H7 (cell line): ENCODE data around the gene TBK1. TPM values are rescaled to one million over a fixed set of nuclear protein-coding genes. Genes with fewer than 3 reads are reported as not detected.

Source experiments
- DNase-seq: peaks from one replicate; pipeline ENCODE4 v3.0.0; 2012
- H3K27me3 ChIP-seq: 2 replicates; pipeline ENCODE4 v1.6.0; 2011; ENCODE audit warnings: mild to moderate bottlenecking, low read length; ENCODE audit not compliant: control insufficient read depth, insufficient read depth
- H3K36me3 ChIP-seq: replicated peaks from 2 replicates; pipeline ENCODE4 v1.5.1; 2011; ENCODE audit warnings: low read length; ENCODE audit not compliant: control insufficient read depth, insufficient read depth
- H3K4me3 ChIP-seq: 2 replicates; pipeline ENCODE4 v1.5.1; 2011; ENCODE audit warnings: low read depth, mild to moderate bottlenecking, control low read depth, low read length, moderate library complexity; ENCODE audit not compliant: insufficient read depth
- total RNA-seq: library from RNA; depleted of rRNA; stranded (reverse); fragments of >200 nt; shearing (Covaris generic); gene quantifications from 2 replicates; pipeline ENCODE4 v1.2.3, GENCODE V29; 2014

TBK1 gene
- total RNA-seq, 1 experiment from 2014 or later: 17.7 TPM

GRCh38 chr12:64431791-64432190 is 20.1 kb upstream of the TBK1 start:
- Histone ChIP-seq H3K27me3 (no peaks in the 10 kb centered on the region), H3K36me3 (peaks cover 51% of the 10 kb centered on the region), H3K4me3 (no peak overlapping the region)
- DNase-seq: no peak

GRCh38 chr12:64433915-64434314 is 18.0 kb upstream of the TBK1 start:
- Histone ChIP-seq H3K4me3 (no peak overlapping the region), H3K36me3 (peaks cover 62% of the 10 kb centered on the region), H3K27me3 (no peaks in the 10 kb centered on the region)
- no peak for DNase-seq

DNA sequence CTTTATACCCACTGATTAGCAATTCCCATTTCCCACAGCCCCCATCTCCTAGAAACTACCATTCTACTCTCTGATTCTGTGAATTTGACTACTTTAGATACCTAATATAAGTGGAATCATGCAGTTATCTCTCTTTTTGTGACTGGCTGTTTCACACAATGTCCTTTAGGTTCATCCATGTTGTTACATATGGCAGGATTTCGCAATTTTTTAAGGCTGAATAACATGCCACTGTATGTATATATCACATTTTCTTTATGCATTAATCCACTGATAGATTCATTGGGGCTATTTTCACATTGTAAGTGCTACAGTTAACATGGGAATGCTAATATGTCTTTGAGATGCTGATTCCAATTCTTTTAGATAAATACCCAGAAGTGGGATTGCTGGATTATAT is 11.8 kb upstream of the TBK1 start:
- Histone ChIP-seq H3K36me3 (peaks cover 47% of the 10 kb centered on the region), H3K27me3 (no peaks in the 10 kb centered on the region), H3K4me3 (no peak overlapping the region)
- no peak for DNase-seq

DNA sequence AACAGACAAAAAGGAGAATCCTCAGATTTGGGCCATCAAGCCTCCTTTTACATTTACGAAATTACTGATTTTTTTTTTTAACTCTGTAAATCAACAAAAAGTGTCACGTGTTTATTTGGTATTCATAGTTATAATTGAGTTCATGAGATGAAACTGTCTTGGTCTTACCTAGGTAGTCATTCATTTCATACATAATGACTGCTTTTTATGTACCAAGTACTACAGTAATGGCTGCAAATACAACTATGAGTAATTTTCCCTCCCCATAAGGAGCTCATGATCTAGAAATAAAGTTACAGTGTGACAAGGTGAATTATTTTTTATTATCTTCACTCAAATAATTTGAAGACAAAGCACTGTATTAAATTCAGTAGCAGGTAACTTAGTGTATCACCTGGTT is 6.4 kb upstream of the TBK1 start:
- H3K36me3 ChIP-seq: peaks cover 29% of the 10 kb centered on the region
- H3K27me3 ChIP-seq: no peaks in the 10 kb centered on the region
- DNase-seq: no peak
- H3K4me3 ChIP-seq: no peak overlapping the region

- no peak for DNase-seq
- H3K27me3 ChIP-seq: no peaks in the 10 kb centered on the region
- no peak overlapping the region for H3K4me3 ChIP-seq
- H3K36me3 ChIP-seq: peaks cover 27% of the 10 kb centered on the region
Measured at GRCh38 chr12:64446295-64446694, 5.6 kb upstream of the TBK1 start.

DNA sequence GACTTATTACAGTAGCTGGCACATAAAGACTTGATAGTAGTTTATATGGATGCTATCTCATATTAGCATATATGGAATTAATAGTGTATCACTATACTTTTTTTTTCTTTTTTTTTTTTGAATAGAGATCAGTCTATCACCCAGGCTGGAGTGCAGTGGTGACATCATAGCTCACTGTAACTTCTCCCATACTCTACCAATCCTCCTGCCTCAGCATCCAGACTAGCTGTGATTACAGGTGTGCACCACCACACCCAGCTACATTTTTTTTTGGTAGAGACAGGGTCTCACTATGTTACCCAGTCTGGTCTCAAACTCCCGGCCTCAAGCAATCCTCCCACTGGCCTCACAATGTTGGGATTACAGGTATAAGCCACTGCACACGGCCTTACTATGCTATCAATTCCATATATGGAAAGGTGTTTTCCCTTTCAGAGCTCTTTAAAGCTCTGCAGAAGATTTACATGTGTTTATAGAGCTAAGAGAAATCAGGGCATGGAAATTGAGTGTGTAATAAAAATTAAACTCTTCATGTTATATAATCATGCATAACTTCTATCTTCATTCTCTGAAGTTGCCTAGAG is 1.8 kb upstream of the TBK1 start:
- DNase-seq: no peak
- Histone ChIP-seq H3K4me3 (no peak overlapping the region), H3K27me3 (no peaks in the 10 kb centered on the region), H3K36me3 (peaks cover 14% of the 10 kb centered on the region)

- peak; percentile 37 for DNase-seq
- Histone ChIP-seq H3K27me3 (no peaks in the 10 kb centered on the region), H3K4me3 (peak overlapping the region; percentile 94), H3K36me3 (peaks cover 11% of the 10 kb centered on the region)
Measured at GRCh38 chr12:64450711-64451486, 1.0 kb upstream of the TBK1 start.

DNA sequence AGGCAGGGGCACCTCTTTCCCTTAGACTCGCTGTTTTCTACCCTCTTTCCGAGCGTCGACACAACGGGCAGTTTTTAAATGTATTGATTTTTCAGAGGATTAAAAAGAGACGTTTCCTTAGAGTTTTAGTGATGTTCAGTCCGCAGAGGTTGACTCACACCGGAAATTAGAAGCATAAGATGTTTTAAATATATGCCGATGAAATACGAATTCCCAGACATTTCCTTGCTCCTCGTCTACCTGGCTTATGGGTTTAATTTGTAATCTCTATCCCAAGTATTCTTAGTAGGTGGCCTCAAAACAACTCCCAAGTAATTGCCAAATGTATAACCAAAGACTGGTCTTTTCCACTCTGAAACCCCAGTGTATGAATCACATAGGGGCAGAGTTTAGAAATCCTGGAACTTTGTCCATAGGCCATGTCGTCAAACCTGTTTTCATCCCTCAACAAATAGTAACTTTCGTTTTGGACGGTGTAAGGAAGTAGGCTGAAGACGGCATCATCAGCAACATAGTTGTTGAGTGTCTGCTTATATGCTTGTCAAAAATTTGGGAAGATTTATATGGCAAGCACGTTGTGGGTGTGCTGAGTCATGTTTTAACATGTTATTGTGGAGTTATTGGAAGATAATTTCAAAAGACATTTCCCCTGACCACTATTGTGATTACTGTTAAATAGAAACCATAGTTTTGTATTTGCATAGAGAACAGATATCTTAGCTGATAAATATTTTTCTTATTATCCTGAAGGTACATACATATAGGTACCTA is 824 bp downstream of the TBK1 start:
- peak; percentile 30 for DNase-seq
- Histone ChIP-seq H3K4me3 (peak overlapping the region; percentile 94), H3K27me3 (no peaks in the 10 kb centered on the region), H3K36me3 (peaks cover 6% of the 10 kb centered on the region)

- Histone ChIP-seq H3K4me3 (no peak overlapping the region), H3K36me3 (peaks cover 2% of the 10 kb centered on the region), H3K27me3 (no peaks in the 10 kb centered on the region)
- no peak for DNase-seq
Measured at GRCh38 chr12:64455506-64455905, 3.6 kb downstream of the TBK1 start.

GRCh38 chr12:64456119-64456518 is 4.2 kb downstream of the TBK1 start:
- Histone ChIP-seq H3K27me3 (no peaks in the 10 kb centered on the region), H3K36me3 (peaks cover 2% of the 10 kb centered on the region), H3K4me3 (no peak overlapping the region)
- no peak for DNase-seq

- Histone ChIP-seq H3K4me3 (no peak overlapping the region), H3K36me3 (peaks cover 2% of the 10 kb centered on the region), H3K27me3 (no peaks in the 10 kb centered on the region)
- DNase-seq: no peak
Measured at GRCh38 chr12:64457032-64457431, 5.1 kb downstream of the TBK1 start.

DNA sequence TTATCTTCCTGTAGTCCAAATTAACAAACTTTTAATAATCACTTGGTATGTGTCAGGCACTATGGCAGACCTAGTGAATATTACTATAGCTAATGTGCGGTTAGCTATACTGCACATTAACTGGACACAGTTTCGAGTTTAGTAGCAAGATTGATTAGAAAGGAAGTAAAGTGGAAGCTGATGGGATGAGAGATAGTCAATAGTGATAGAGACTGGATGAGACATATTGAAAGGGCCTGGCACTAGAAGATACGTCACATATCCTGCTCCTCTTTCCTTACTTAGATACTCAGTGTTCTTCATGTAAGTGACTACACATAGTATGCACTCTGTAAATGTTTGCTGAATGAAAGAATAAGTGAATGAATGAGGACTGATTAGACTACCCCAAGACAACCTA is 5.5 kb downstream of the TBK1 start:
- Histone ChIP-seq H3K4me3 (no peak overlapping the region), H3K27me3 (no peaks in the 10 kb centered on the region), H3K36me3 (peaks cover 2% of the 10 kb centered on the region)
- no peak for DNase-seq

DNA sequence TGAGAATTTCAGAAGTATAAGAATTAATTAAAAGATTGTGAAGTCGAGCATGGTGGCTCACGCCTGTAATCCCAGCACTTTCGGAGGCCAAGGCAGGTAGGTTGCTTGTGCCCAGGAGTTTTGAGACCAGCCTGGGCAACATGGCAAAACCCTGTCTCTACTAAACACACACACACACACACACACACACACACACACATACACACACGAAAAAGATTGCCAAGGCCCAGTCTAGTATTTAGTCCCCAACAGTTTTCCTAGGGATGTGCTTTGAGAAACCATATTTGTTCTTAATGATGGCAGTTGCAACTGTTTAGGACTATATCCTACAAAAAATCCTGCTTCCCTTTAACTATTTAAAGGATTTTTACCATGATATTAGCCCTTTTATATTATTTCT is 6.0 kb downstream of the TBK1 start:
- peaks cover 2% of the 10 kb centered on the region for H3K36me3 ChIP-seq
- no peak for DNase-seq
- no peaks in the 10 kb centered on the region for H3K27me3 ChIP-seq
- H3K4me3 ChIP-seq: no peak overlapping the region

- no peaks in the 10 kb centered on the region for H3K27me3 ChIP-seq
- DNase-seq: no peak
- H3K36me3 ChIP-seq: peaks cover 2% of the 10 kb centered on the region
- H3K4me3 ChIP-seq: no peak overlapping the region
Measured at GRCh38 chr12:64459394-64459891, 7.5 kb downstream of the TBK1 start.
